Mesendoderm (in vitro differentiated cells): ENCODE measurements around the gene KCNJ9.

Experiments used
- DNase-seq: peaks from one replicate; pipeline ENCODE4 v3.0.0; 2013
- H2AK5ac ChIP-seq: 2 replicates; pipeline ENCODE4 v1.6.1; 2013; ENCODE audit warnings: low read length, inconsistent platforms
- H2BK120ac ChIP-seq: 2 replicates; pipeline ENCODE4 v1.6.1; 2013; ENCODE audit warnings: low read depth, mild to moderate bottlenecking, low read length, moderate library complexity, mixed read lengths
- H2BK15ac ChIP-seq: replicated peaks from 2 replicates; pipeline ENCODE4 v1.6.1; 2013; ENCODE audit warnings: low read depth, mild to moderate bottlenecking, moderate library complexity
- H2BK5ac ChIP-seq: 2 replicates; pipeline ENCODE4 v1.6.1; 2013; ENCODE audit warnings: low read length, inconsistent platforms
- H3K18ac ChIP-seq: 2 replicates; pipeline ENCODE4 v1.6.1; 2013; ENCODE audit warnings: mild to moderate bottlenecking, low read length, mixed read lengths
- H3K23ac ChIP-seq: one replicate; pipeline ENCODE4 v1.6.1; 2013; ENCODE audit warnings: low read length
- H3K27ac ChIP-seq: 2 replicates; pipeline ENCODE4 v1.5.1; 2013; ENCODE audit warnings: low read depth, mild to moderate bottlenecking, inconsistent platforms, low read length, moderate library complexity
- H3K27me3 ChIP-seq: 2 replicates; pipeline ENCODE4 v1.6.1; 2013; ENCODE audit warnings: low read length, control low read depth, mild to moderate bottlenecking, inconsistent platforms; ENCODE audit not compliant: insufficient read depth, poor library complexity
- H3K36me3 ChIP-seq: 2 replicates; pipeline ENCODE4 v1.6.1; 2013; ENCODE audit warnings: low read length, inconsistent platforms; ENCODE audit not compliant: control insufficient read depth, insufficient read depth
- H3K4ac ChIP-seq: one replicate; pipeline ENCODE4 v1.6.1; 2013; ENCODE audit warnings: low read depth, mild to moderate bottlenecking, low read length, moderate library complexity
- H3K4me1 ChIP-seq: 2 replicates; pipeline ENCODE4 v1.6.1; 2013; ENCODE audit warnings: low read depth, low read length, inconsistent platforms; ENCODE audit not compliant: control insufficient read depth
- H3K4me2 ChIP-seq: 2 replicates; pipeline ENCODE4 v1.6.1; 2013; ENCODE audit warnings: low read length
- H3K4me3 ChIP-seq: 2 replicates; pipeline ENCODE4 v1.5.1; 2013; ENCODE audit warnings: mild to moderate bottlenecking, low read length
- H3K56ac ChIP-seq: one replicate; pipeline ENCODE4 v1.6.1; 2013; ENCODE audit warnings: low read length
- H3K79me1 ChIP-seq: 2 replicates; pipeline ENCODE4 v1.6.1; 2013; ENCODE audit warnings: low read length, inconsistent platforms
- H3K79me2 ChIP-seq: 2 replicates; pipeline ENCODE4 v1.6.1; 2013; ENCODE audit warnings: mild to moderate bottlenecking, low read length; ENCODE audit not compliant: control insufficient read depth, insufficient read depth
- H3K9ac ChIP-seq: 2 replicates; pipeline ENCODE4 v1.6.1; 2013; ENCODE audit warnings: low read length, inconsistent platforms
- H4K5ac ChIP-seq: one replicate; pipeline ENCODE4 v1.6.1; 2013; ENCODE audit warnings: low read length
- H4K8ac ChIP-seq: one replicate; pipeline ENCODE4 v1.6.1; 2013; ENCODE audit warnings: low read depth, mild to moderate bottlenecking, control low read depth, low read length, moderate library complexity
- WGBS: extraction: QIAGEN DNeasy Blood & Tissue Kit; methylation state at CpG from one replicate; pipeline ENCODE4 v1.1.7; 2013; ENCODE audit warnings: low lambda C conversion rate, missing lambda C conversion rate; ENCODE audit not compliant: insufficient coverage; ENCODE audit errors: extremely low coverage; 5-methylcytosine and 5-hydroxymethylcytosine counted together

KCNJ9 gene

GRCh38 chr1:160061369-160062229 lies 19.7 kb upstream of the KCNJ9 start:
- Histone ChIP-seq H2BK15ac (no peak overlapping the region), H4K8ac (no peak overlapping the region), H3K79me1 (no peaks in the 10 kb centered on the region), H3K36me3 (no peaks in the 10 kb centered on the region), H2BK120ac (no peak overlapping the region), H3K4ac (no peak overlapping the region), H3K4me2 (no peak overlapping the region), H3K18ac (no peak overlapping the region), H3K27me3 (no peaks in the 10 kb centered on the region), H3K4me1 (no peaks in the 10 kb centered on the region), H3K23ac (no peak overlapping the region), H2AK5ac (no peak overlapping the region), H4K5ac (no peak overlapping the region), H3K56ac (no peak overlapping the region), H3K9ac (no peak overlapping the region), H3K27ac (no peak overlapping the region), H3K4me3 (no peak overlapping the region), H2BK5ac (no peak overlapping the region), H3K79me2 (no peaks in the 10 kb centered on the region)
- DNase-seq = peak; percentile 70
- WGBS = no CpG with 5 or more reads among the region's 15 CpGs

GRCh38 chr1:160062230-160062532 lies 19.2 kb upstream of the KCNJ9 start:
- Histone ChIP-seq H2BK120ac (no peak overlapping the region), H3K4me1 (peaks cover 4% of the 10 kb centered on the region), H4K8ac (no peak overlapping the region), H3K36me3 (no peaks in the 10 kb centered on the region), H3K9ac (no peak overlapping the region), H3K18ac (no peak overlapping the region), H3K23ac (no peak overlapping the region), H4K5ac (no peak overlapping the region), H3K4me3 (no peak overlapping the region), H3K27me3 (no peaks in the 10 kb centered on the region), H2AK5ac (no peak overlapping the region), H2BK15ac (no peak overlapping the region), H3K27ac (no peak overlapping the region), H3K4ac (no peak overlapping the region), H3K4me2 (no peak overlapping the region), H3K56ac (no peak overlapping the region), H2BK5ac (no peak overlapping the region), H3K79me1 (no peaks in the 10 kb centered on the region), H3K79me2 (no peaks in the 10 kb centered on the region)
- WGBS = no CpG with 5 or more reads among the region's 6 CpGs
- no peak for DNase-seq

GRCh38 chr1:160063176-160063575 lies 18.2 kb upstream of the KCNJ9 start:
- Histone ChIP-seq H3K56ac (no peak overlapping the region), H3K79me1 (no peaks in the 10 kb centered on the region), H2BK120ac (no peak overlapping the region), H3K4me2 (no peak overlapping the region), H3K4me1 (peaks cover 5% of the 10 kb centered on the region), H3K27me3 (no peaks in the 10 kb centered on the region), H3K18ac (no peak overlapping the region), H2BK5ac (no peak overlapping the region), H3K4me3 (no peak overlapping the region), H3K36me3 (no peaks in the 10 kb centered on the region), H3K9ac (no peak overlapping the region), H3K79me2 (no peaks in the 10 kb centered on the region), H2AK5ac (no peak overlapping the region), H3K27ac (no peak overlapping the region), H4K5ac (no peak overlapping the region), H3K23ac (no peak overlapping the region), H4K8ac (no peak overlapping the region), H2BK15ac (no peak overlapping the region), H3K4ac (no peak overlapping the region)
- no peak for DNase-seq
- WGBS = no CpG with 5 or more reads among the region's 5 CpGs

GRCh38 chr1:160064164-160064563 lies 17.2 kb upstream of the KCNJ9 start:
- Histone ChIP-seq H4K8ac (no peak overlapping the region), H3K4ac (no peak overlapping the region), H3K27me3 (no peaks in the 10 kb centered on the region), H2BK5ac (no peak overlapping the region), H3K23ac (no peak overlapping the region), H3K18ac (no peak overlapping the region), H3K4me2 (no peak overlapping the region), H2BK15ac (no peak overlapping the region), H3K79me2 (no peaks in the 10 kb centered on the region), H2AK5ac (no peak overlapping the region), H3K9ac (no peak overlapping the region), H3K27ac (no peak overlapping the region), H3K36me3 (no peaks in the 10 kb centered on the region), H3K56ac (no peak overlapping the region), H3K4me1 (peaks cover 5% of the 10 kb centered on the region), H3K4me3 (no peak overlapping the region), H2BK120ac (no peak overlapping the region), H4K5ac (no peak overlapping the region), H3K79me1 (no peaks in the 10 kb centered on the region)
- no CpG with 5 or more reads among the region's 3 CpGs for WGBS
- DNase-seq = no peak

- Histone ChIP-seq H3K4me1 (peaks cover 5% of the 10 kb centered on the region), H3K23ac (no peak overlapping the region), H3K79me2 (no peaks in the 10 kb centered on the region), H3K27ac (no peak overlapping the region), H4K8ac (no peak overlapping the region), H3K27me3 (no peaks in the 10 kb centered on the region), H2AK5ac (no peak overlapping the region), H2BK120ac (no peak overlapping the region), H4K5ac (no peak overlapping the region), H3K56ac (no peak overlapping the region), H3K4me3 (no peak overlapping the region), H2BK5ac (no peak overlapping the region), H3K4me2 (no peak overlapping the region), H3K4ac (no peak overlapping the region), H3K36me3 (no peaks in the 10 kb centered on the region), H3K9ac (no peak overlapping the region), H2BK15ac (no peak overlapping the region), H3K79me1 (no peaks in the 10 kb centered on the region), H3K18ac (no peak overlapping the region)
- WGBS = no CpG with 5 or more reads among the region's 3 CpGs
- DNase-seq = peak; percentile 73
These were observed 16.6 kb upstream of the KCNJ9 start for GRCh38 chr1:160064746-160065145.
